H9 (cell line): ENCODE data around the gene MYO1E. TPM values are rescaled to one million over a fixed set of nuclear protein-coding genes. Genes with fewer than 3 reads are reported as not detected.

ENCODE experiments used
- DNase-seq: peaks from one replicate; pipeline ENCODE4 v3.0.0-alpha.2; 2017
- H2AFZ ChIP-seq: one replicate; pipeline ENCODE4 v1.6.1; 2013; ENCODE audit warnings: mild to moderate bottlenecking, low read length, control low read depth, moderate library complexity
- H2AK5ac ChIP-seq: 2 replicates; pipeline ENCODE4 v1.6.1; 2013; ENCODE audit warnings: low read length, control low read depth, mixed read lengths; ENCODE audit not compliant: insufficient read length
- H2BK120ac ChIP-seq: one replicate; pipeline ENCODE4 v1.6.1; 2013; ENCODE audit warnings: low read depth, mild to moderate bottlenecking, low read length, control low read depth, inconsistent platforms; ENCODE audit not compliant: poor library complexity, severe bottlenecking
- H2BK12ac ChIP-seq: 2 replicates; pipeline ENCODE4 v1.6.1; 2013; ENCODE audit warnings: low read length, control low read depth, mixed read lengths, low read depth; ENCODE audit not compliant: insufficient read length
- H2BK15ac ChIP-seq: 2 replicates; pipeline ENCODE4 v1.6.1; 2013; ENCODE audit warnings: low read depth, low read length, control low read depth
- H2BK20ac ChIP-seq: one replicate; pipeline ENCODE4 v1.6.1; 2013; ENCODE audit warnings: low read depth, mild to moderate bottlenecking, low read length, control low read depth, inconsistent platforms; ENCODE audit not compliant: poor library complexity, severe bottlenecking
- H2BK5ac ChIP-seq: 2 replicates; pipeline ENCODE4 v1.6.1; 2013; ENCODE audit warnings: low read length, control low read depth, mixed read lengths; ENCODE audit not compliant: insufficient read length
- H3K14ac ChIP-seq: 2 replicates; pipeline ENCODE4 v1.6.1; 2013; ENCODE audit warnings: low read length, control low read depth; ENCODE audit not compliant: insufficient read depth
- H3K18ac ChIP-seq: 2 replicates; pipeline ENCODE4 v1.6.1; 2013; ENCODE audit warnings: low read depth, mild to moderate bottlenecking, mixed read lengths, low read length, control low read depth; ENCODE audit not compliant: insufficient read length
- H3K23ac ChIP-seq: 2 replicates; pipeline ENCODE4 v1.6.1; 2013; ENCODE audit warnings: low read length, control low read depth, mixed read lengths, low read depth; ENCODE audit not compliant: insufficient read length
- H3K23me2 ChIP-seq: 2 replicates; pipeline ENCODE4 v1.6.1; 2013; ENCODE audit warnings: low read depth, mild to moderate bottlenecking, mixed read lengths, low read length, control low read depth; ENCODE audit not compliant: insufficient read length, poor library complexity, severe bottlenecking
- H3K27ac ChIP-seq: 2 replicates; pipeline ENCODE4 v1.5.1; 2013; ENCODE audit warnings: low read length, control low read depth, mixed read lengths, low read depth; ENCODE audit not compliant: insufficient read length
- H3K27me3 ChIP-seq: 2 replicates; pipeline ENCODE4 v1.6.1; 2013; ENCODE audit warnings: low read length, control low read depth, inconsistent platforms; ENCODE audit not compliant: insufficient read depth
- H3K4ac ChIP-seq: 2 replicates; pipeline ENCODE4 v1.6.1; 2013; ENCODE audit warnings: low read depth, mild to moderate bottlenecking, control low read depth, inconsistent platforms, low read length, moderate library complexity
- H3K4me1 ChIP-seq: 2 replicates; pipeline ENCODE4 v1.6.1; 2013; ENCODE audit warnings: low read length, control low read depth, inconsistent platforms; ENCODE audit not compliant: insufficient read depth
- H3K4me2 ChIP-seq: 2 replicates; pipeline ENCODE4 v1.6.1; 2013; ENCODE audit warnings: low read length, control low read depth, mixed read lengths; ENCODE audit not compliant: insufficient read length, insufficient read depth
- H3K56ac ChIP-seq: 2 replicates; pipeline ENCODE4 v1.6.1; 2013; ENCODE audit warnings: low read depth, mild to moderate bottlenecking, mixed read lengths, low read length, control low read depth; ENCODE audit not compliant: insufficient read length
- H3K79me1 ChIP-seq: 2 replicates; pipeline ENCODE4 v1.6.1; 2013; ENCODE audit warnings: low read depth, mild to moderate bottlenecking, moderate library complexity, low read length, control low read depth, inconsistent platforms; ENCODE audit not compliant: insufficient read depth, poor library complexity, severe bottlenecking
- H3K79me2 ChIP-seq: 2 replicates; pipeline ENCODE4 v1.6.1; 2013; ENCODE audit warnings: low read length, control low read depth, inconsistent platforms; ENCODE audit not compliant: insufficient read depth
- H3K9ac ChIP-seq: 2 replicates; pipeline ENCODE4 v1.6.1; 2013; ENCODE audit warnings: low read length, control low read depth, mixed read lengths; ENCODE audit not compliant: insufficient read length; ENCODE audit errors: extremely low read depth
- H3K9me3 ChIP-seq: one replicate; pipeline ENCODE4 v1.6.1; 2013; ENCODE audit warnings: low read depth, low read length, inconsistent platforms; ENCODE audit not compliant: control insufficient read depth
- H3T11ph ChIP-seq: one replicate; pipeline ENCODE4 v1.6.1; 2013; ENCODE audit warnings: mild to moderate bottlenecking, low read length, control low read depth, inconsistent platforms
- H4K20me1 ChIP-seq: one replicate; pipeline ENCODE4 v1.6.1; 2013; ENCODE audit not compliant: control insufficient read depth, insufficient read length, insufficient read depth
- H4K5ac ChIP-seq: 2 replicates; pipeline ENCODE4 v1.6.1; 2013; ENCODE audit warnings: low read depth, mild to moderate bottlenecking, mixed read lengths, low read length, control low read depth; ENCODE audit not compliant: insufficient read length
- H4K8ac ChIP-seq: replicated peaks from 2 replicates; pipeline ENCODE4 v1.6.1; 2013; ENCODE audit warnings: low read length, control low read depth, mixed read lengths, low read depth; ENCODE audit not compliant: insufficient read length
- H4K91ac ChIP-seq: 2 replicates; pipeline ENCODE4 v1.6.1; 2013; ENCODE audit warnings: low read depth, mild to moderate bottlenecking, moderate library complexity, mixed read lengths, low read length, control low read depth; ENCODE audit not compliant: insufficient read length
- H3K27ac Mint-ChIP-seq, 3 experiments: 2 replicates in 2 of 3; 3 replicates in 1 of 3; pipeline ENCODE4 v1.8.0; 2020 to 2021; ENCODE audit warnings: mixed read lengths in 3 of 3, mild to moderate bottlenecking in 1 of 3, moderate library complexity in 1 of 3
- H3K27me3 Mint-ChIP-seq: 2 replicates; pipeline ENCODE4 v1.8.0; 2021; ENCODE audit warnings: low read depth, mild to moderate bottlenecking, moderate library complexity, mixed read lengths
- H3K36me3 Mint-ChIP-seq, 3 experiments: 2 replicates in 2 of 3; 3 replicates in 1 of 3; pipeline ENCODE4 v1.8.0; 2020 to 2021; ENCODE audit warnings: low read depth in 3 of 3, mixed read lengths in 3 of 3; ENCODE audit not compliant: insufficient read depth in 1 of 3
- H3K4me1 Mint-ChIP-seq, 2 experiments: 2 replicates each; pipeline ENCODE4 v1.8.0; 2020; ENCODE audit warnings: mixed read lengths in 2 of 2
- H3K4me3 Mint-ChIP-seq, 2 experiments: 2 replicates in 1 of 2; 3 replicates in 1 of 2; pipeline ENCODE4 v1.8.0; 2020 to 2021; ENCODE audit warnings: mild to moderate bottlenecking in 2 of 2, mixed read lengths in 2 of 2, moderate library complexity in 1 of 2
- H3K9me3 Mint-ChIP-seq, 2 experiments: 2 replicates in 1 of 2; 3 replicates in 1 of 2; pipeline ENCODE4 v1.8.0; 2020; ENCODE audit warnings: mild to moderate bottlenecking in 2 of 2, mixed read lengths in 2 of 2, moderate library complexity in 1 of 2
- WGBS: extraction: QIAGEN DNeasy Blood & Tissue Kit; methylation state at CpG from one replicate; pipeline ENCODE4 v1.1.7; 2013; ENCODE audit warnings: missing lambda C conversion rate, low lambda C conversion rate, mixed read lengths; ENCODE audit not compliant: insufficient read length; ENCODE audit errors: extremely low coverage; 5-methylcytosine and 5-hydroxymethylcytosine counted together
- total RNA-seq: library from RNA; stranded (reverse); gene quantifications from 2 replicates; pipeline ENCODE4 v1.2.1, GENCODE V29; 2021
- TF ChIP-seq, protein P1 (sequence below): fragments of 200-600 bp; sonication (generic); conservative IDR thresholded peaks from 3 replicates; pipeline ENCODE4 v1.8.0; 2021; ENCODE audit warnings: antibody characterized with exemption, mild to moderate bottlenecking

MYO1E gene
- total RNA-seq, 1 experiment from 2014 or later, result 235 TPM

GRCh38 chr15:59262316-59262715, 110.4 kb downstream of the MYO1E start:
- H2BK20ac ChIP-seq, result no peak overlapping the region
- H3K4me1 ChIP-seq, result no peaks in the 10 kb centered on the region; the same call in 1 of the 2 replicates
- H4K5ac ChIP-seq, result no peak overlapping the region
- no peak overlapping the region for H3K4me3 Mint-ChIP-seq
- H3K36me3 Mint-ChIP-seq, result peaks cover 0 to 21% (median 0%) of the 10 kb centered on the region in 3 experiments; a peak in 3 of 7 replicates
- no peak overlapping the region for H2AK5ac ChIP-seq
- H4K91ac ChIP-seq, result no peak overlapping the region
- H3K14ac ChIP-seq, result no peak overlapping the region
- no peak overlapping the region for H4K8ac ChIP-seq
- H3K18ac ChIP-seq, result no peak overlapping the region
- H2BK120ac ChIP-seq, result no peak overlapping the region
- H3K79me2 ChIP-seq, result no peaks in the 10 kb centered on the region
- H3K79me1 ChIP-seq, result no peaks in the 10 kb centered on the region
- no peak overlapping the region for H3K4me2 ChIP-seq
- no peaks in the 10 kb centered on the region for H3K23me2 ChIP-seq
- H3K4me1 Mint-ChIP-seq, result peaks cover 8 to 12% of the 10 kb centered on the region in 2 experiments
- H2BK12ac ChIP-seq, result no peak overlapping the region
- TF ChIP-seq, protein P1, sequence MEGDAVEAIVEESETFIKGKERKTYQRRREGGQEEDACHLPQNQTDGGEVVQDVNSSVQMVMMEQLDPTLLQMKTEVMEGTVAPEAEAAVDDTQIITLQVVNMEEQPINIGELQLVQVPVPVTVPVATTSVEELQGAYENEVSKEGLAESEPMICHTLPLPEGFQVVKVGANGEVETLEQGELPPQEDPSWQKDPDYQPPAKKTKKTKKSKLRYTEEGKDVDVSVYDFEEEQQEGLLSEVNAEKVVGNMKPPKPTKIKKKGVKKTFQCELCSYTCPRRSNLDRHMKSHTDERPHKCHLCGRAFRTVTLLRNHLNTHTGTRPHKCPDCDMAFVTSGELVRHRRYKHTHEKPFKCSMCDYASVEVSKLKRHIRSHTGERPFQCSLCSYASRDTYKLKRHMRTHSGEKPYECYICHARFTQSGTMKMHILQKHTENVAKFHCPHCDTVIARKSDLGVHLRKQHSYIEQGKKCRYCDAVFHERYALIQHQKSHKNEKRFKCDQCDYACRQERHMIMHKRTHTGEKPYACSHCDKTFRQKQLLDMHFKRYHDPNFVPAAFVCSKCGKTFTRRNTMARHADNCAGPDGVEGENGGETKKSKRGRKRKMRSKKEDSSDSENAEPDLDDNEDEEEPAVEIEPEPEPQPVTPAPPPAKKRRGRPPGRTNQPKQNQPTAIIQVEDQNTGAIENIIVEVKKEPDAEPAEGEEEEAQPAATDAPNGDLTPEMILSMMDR, result no peak
- H3K27me3 ChIP-seq, result no peaks in the 10 kb centered on the region
- no peak overlapping the region for H2BK15ac ChIP-seq
- no peak overlapping the region for H2BK5ac ChIP-seq
- no peaks in the 10 kb centered on the region for H4K20me1 ChIP-seq
- no CpG with 5 or more reads among the region's 7 CpGs for WGBS
- no peak overlapping the region; a peak in 1 of 7 replicates for H3K27ac Mint-ChIP-seq
- H3K56ac ChIP-seq, result no peak overlapping the region
- no peaks in the 10 kb centered on the region for H3K9me3 Mint-ChIP-seq
- H3K23ac ChIP-seq, result no peak overlapping the region
- H3K27ac ChIP-seq, result no peak overlapping the region
- no peaks in the 10 kb centered on the region for H3K9me3 ChIP-seq
- H2AFZ ChIP-seq, result no peak overlapping the region
- no peak overlapping the region for H3T11ph ChIP-seq
- no peak overlapping the region for H3K4ac ChIP-seq
- DNase-seq, result no peak
- H3K27me3 Mint-ChIP-seq, result no peaks in the 10 kb centered on the region
- H3K9ac ChIP-seq, result no peak overlapping the region
